OCI-LY3 (cell line): ENCODE data around the gene TEDC2.
A peak's percentile ranks its signal among the peaks of the same experiment; 100 is the strongest.

Source experiments
- H2AFZ ChIP-seq: fragments of 200-600, 300-600 bp; shearing (Covaris generic); 2 replicates; pipeline ENCODE4 v1.6.0; 2014; ENCODE audit warnings: antibody characterized with exemption, low read depth, low read length
- H3K27ac ChIP-seq: fragments of 200-600, 300-600 bp; sonication (generic); 2 replicates; pipeline ENCODE4 v1.5.1; 2014; ENCODE audit warnings: mild to moderate bottlenecking, low read length, moderate library complexity, mixed read lengths
- H3K27me3 ChIP-seq: fragments of 200-600, 300-600 bp; sonication (generic); 2 replicates; pipeline ENCODE4 v1.6.1; 2014; ENCODE audit warnings: low read depth, low read length, mixed read lengths
- H3K36me3 ChIP-seq: fragments of 200-600, 300-600 bp; sonication (generic); replicated peaks from 2 replicates; pipeline ENCODE3; 2014; ENCODE audit warnings: low read depth, low read length, mixed read lengths
- H3K4me1 ChIP-seq: fragments of 300-600, 200-600 bp; sonication (generic); 2 replicates; pipeline ENCODE4 v1.6.1; 2014; ENCODE audit warnings: low read length, mixed read lengths
- H3K4me2 ChIP-seq: fragments of 200-600, 300-600 bp; sonication (generic); 2 replicates; pipeline ENCODE4 v1.6.1; 2014; ENCODE audit warnings: low read length, mixed read lengths
- H3K4me3 ChIP-seq: fragments of 300-600, 200-600 bp; sonication (generic); 2 replicates; pipeline ENCODE4 v1.5.1; 2014; ENCODE audit warnings: antibody characterized with exemption, mild to moderate bottlenecking, low read length, moderate library complexity
- H3K79me2 ChIP-seq: fragments of 300-600, 200-600 bp; shearing (Covaris generic); 2 replicates; pipeline ENCODE4 v1.6.1; 2014; ENCODE audit warnings: mild to moderate bottlenecking, low read length, mixed read lengths
- H3K9ac ChIP-seq: fragments of 300-600, 200-600 bp; shearing (Covaris generic); 2 replicates; pipeline ENCODE4 v1.6.0; 2014; ENCODE audit warnings: mild to moderate bottlenecking, low read length, moderate library complexity
- H3K9me3 ChIP-seq: fragments of 200-600, 300-600 bp; shearing (Covaris generic); 2 replicates; pipeline ENCODE4 v1.6.1; 2014; ENCODE audit warnings: low read length, mixed read lengths; ENCODE audit not compliant: insufficient read depth
- H4K20me1 ChIP-seq: fragments of 200-600, 300-600 bp; sonication (generic); 2 replicates; pipeline ENCODE4 v1.6.1; 2016; ENCODE audit warnings: low read length, mixed read lengths; ENCODE audit not compliant: insufficient read depth
- CTCF ChIP-seq: fragments of 200-600, 300-600 bp; sonication (generic); IDR thresholded peaks from 2 replicates; pipeline ENCODE4 v1.5.1; 2014; ENCODE audit warnings: antibody characterized with exemption, low read length, low read depth
- EZH2phosphoT487 ChIP-seq: fragments of 200-600 bp; shearing (Covaris generic); IDR thresholded peaks from 2 replicates; pipeline ENCODE4 v1.6.1; 2018; ENCODE audit warnings: antibody characterized with exemption, mixed run types, low read depth

Gene TEDC2, protein sequence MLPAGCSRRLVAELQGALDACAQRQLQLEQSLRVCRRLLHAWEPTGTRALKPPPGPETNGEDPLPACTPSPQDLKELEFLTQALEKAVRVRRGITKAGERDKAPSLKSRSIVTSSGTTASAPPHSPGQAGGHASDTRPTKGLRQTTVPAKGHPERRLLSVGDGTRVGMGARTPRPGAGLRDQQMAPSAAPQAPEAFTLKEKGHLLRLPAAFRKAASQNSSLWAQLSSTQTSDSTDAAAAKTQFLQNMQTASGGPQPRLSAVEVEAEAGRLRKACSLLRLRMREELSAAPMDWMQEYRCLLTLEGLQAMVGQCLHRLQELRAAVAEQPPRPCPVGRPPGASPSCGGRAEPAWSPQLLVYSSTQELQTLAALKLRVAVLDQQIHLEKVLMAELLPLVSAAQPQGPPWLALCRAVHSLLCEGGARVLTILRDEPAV

GRCh38 chr16:2459647-2460390 lies at the start of gene TEDC2:
TSS of gene TEDC2 (plus strand) at chr16:2460109. CDS start at chr16:2460145, 36 bp downstream.
- TF ChIP-seq EZH2phosphoT487 (no peak), CTCF (no peak)
- Histone ChIP-seq H3K9me3 (no peaks in the 10 kb centered on the region), H3K27me3 (no peaks in the 10 kb centered on the region), H3K4me2 (peak within 1 kb of the TSS; percentile 82), H3K36me3 (peaks cover 17% of the 10 kb centered on the region), H2AFZ (peak within 1 kb of the TSS; percentile 67; the same call in 1 of the 2 replicates), H3K4me1 (peaks cover 16% of the 10 kb centered on the region; the same call in 1 of the 2 replicates), H3K27ac (no peak within 1 kb of the TSS), H4K20me1 (no peaks in the 10 kb centered on the region), H3K4me3 (peak within 1 kb of the TSS; percentile 76), H3K9ac (peak within 1 kb of the TSS; percentile 63), H3K79me2 (no peaks in the 10 kb centered on the region)

DNA sequence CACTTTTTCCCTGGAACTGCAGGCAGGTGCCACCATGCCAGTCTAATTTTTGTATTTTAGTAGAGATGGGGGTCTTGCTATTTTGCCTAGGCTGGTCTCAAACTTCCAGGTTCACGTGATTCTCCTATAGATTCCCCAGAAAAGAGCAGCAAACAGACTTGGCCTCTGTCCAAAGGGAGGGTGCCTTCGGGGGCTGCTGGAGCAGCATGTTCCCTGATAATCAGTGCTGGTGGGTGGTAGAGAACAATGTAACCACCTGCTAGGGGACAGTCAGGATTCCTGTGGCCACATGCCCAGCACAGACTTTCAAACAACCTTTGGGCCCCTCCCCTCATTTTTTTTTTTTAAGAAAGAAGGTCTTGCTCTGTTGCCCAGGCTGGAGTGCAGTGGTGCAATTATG lies 44.8 kb upstream of the TEDC2 start:
- no peaks in the 10 kb centered on the region for H3K36me3 ChIP-seq
- H3K4me1 ChIP-seq = peaks cover 11% of the 10 kb centered on the region
- H2AFZ ChIP-seq = no peak overlapping the region
- H3K27ac ChIP-seq = no peak overlapping the region
- H3K9ac ChIP-seq = no peak overlapping the region
- peaks cover 11% of the 10 kb centered on the region; the same call in 1 of the 2 replicates for H3K27me3 ChIP-seq
- no peak overlapping the region for H3K4me2 ChIP-seq
- H3K9me3 ChIP-seq = no peaks in the 10 kb centered on the region
- no peak for TF ChIP-seq EZH2phosphoT487
- TF ChIP-seq CTCF = no peak
- no peak overlapping the region for H3K4me3 ChIP-seq
- no peaks in the 10 kb centered on the region for H4K20me1 ChIP-seq
- no peaks in the 10 kb centered on the region for H3K79me2 ChIP-seq

DNA sequence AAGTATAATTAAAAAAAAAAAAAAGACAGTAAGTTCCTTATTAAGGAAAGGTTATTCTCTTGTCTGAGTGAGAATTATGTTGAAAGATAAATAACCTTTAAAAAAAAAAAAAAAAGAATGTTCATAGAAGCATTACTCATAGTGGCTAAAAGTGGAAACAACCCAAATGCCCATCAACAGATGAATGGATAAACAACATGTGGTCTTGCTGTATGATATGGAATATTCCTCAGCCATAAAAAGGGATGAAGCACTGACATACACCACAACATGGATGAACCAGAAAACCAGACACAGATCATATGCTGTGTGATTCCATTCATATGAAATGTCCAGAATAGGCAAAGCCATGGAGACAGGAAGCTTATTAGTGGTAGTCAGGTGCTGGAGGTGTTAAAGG lies 39.9 kb upstream of the TEDC2 start:
- no peaks in the 10 kb centered on the region for H3K9me3 ChIP-seq
- no peak overlapping the region for H3K9ac ChIP-seq
- H3K27me3 ChIP-seq = 0 out of 2 replicates have a peak, but pooled peaks cover 3% of the 10 kb centered on the region
- no peak overlapping the region for H3K4me3 ChIP-seq
- no peak overlapping the region for H3K4me2 ChIP-seq
- H4K20me1 ChIP-seq = no peaks in the 10 kb centered on the region
- peaks cover 10% of the 10 kb centered on the region; the same call in 1 of the 2 replicates for H3K4me1 ChIP-seq
- H3K36me3 ChIP-seq = no peaks in the 10 kb centered on the region
- no peaks in the 10 kb centered on the region for H3K79me2 ChIP-seq
- no peak overlapping the region for H3K27ac ChIP-seq
- no peak overlapping the region for H2AFZ ChIP-seq
- TF ChIP-seq EZH2phosphoT487 (no peak), CTCF (no peak)
